Measurements from ENCODE around the gene SLC48A1.

Gene SLC48A1

GRCh38 chr12:47773062-47773857 lies at the start of gene SLC48A1:
SLC48A1 (plus strand) TSS chr12:47773238; CDS start chr12:47773305, 67 bp downstream.
- DNase-seq: peak; percentile 69

GRCh38 chr12:47725091-47725772 lies 47.8 kb upstream of the SLC48A1 start, which contains the start of gene ENDOU:
ENDOU (minus strand) TSS chr12:47725490; CDS start chr12:47725413, 77 bp downstream.
- DNase-seq: no peak

- peak; percentile 85 for DNase-seq
Measured at GRCh38 chr12:47725893-47726292, 47.1 kb upstream of the SLC48A1 start.

GRCh38 chr12:47729233-47729632 lies 43.8 kb upstream of the SLC48A1 start:
- peak; percentile 91 for DNase-seq

GRCh38 chr12:47730341-47730744 lies 42.7 kb upstream of the SLC48A1 start:
- peak; percentile 58 for DNase-seq

GRCh38 chr12:47731723-47732122 lies 41.3 kb upstream of the SLC48A1 start:
- DNase-seq: no peak

- DNase-seq: no peak
Measured at GRCh38 chr12:47732504-47732903, 40.5 kb upstream of the SLC48A1 start.

GRCh38 chr12:47733142-47733541 lies 39.9 kb upstream of the SLC48A1 start:
- DNase-seq: no peak

- no peak for DNase-seq
Measured at GRCh38 chr12:47734725-47735480, 38.1 kb upstream of the SLC48A1 start.

- no peak for DNase-seq
Measured at GRCh38 chr12:47735649-47736048, 37.4 kb upstream of the SLC48A1 start.

- no peak for DNase-seq
Measured at GRCh38 chr12:47736216-47736615, 36.8 kb upstream of the SLC48A1 start.

GRCh38 chr12:47736877-47737676 lies 36.0 kb upstream of the SLC48A1 start:
- peak; percentile 74 for DNase-seq

- DNase-seq: no peak
Measured at GRCh38 chr12:47737936-47738594, 35.0 kb upstream of the SLC48A1 start.

GRCh38 chr12:47739297-47739696 lies 33.7 kb upstream of the SLC48A1 start:
- DNase-seq: no peak

GRCh38 chr12:47739979-47740378 lies 33.1 kb upstream of the SLC48A1 start:
- DNase-seq: no peak

- no peak for DNase-seq
Measured at GRCh38 chr12:47740606-47741339, 32.3 kb upstream of the SLC48A1 start.

GRCh38 chr12:47741340-47741703 lies 31.7 kb upstream of the SLC48A1 start:
- peak; percentile 44 for DNase-seq

GRCh38 chr12:47742253-47742825 lies 30.7 kb upstream of the SLC48A1 start:
- peak; percentile 43 for DNase-seq

- DNase-seq: no peak
Measured at GRCh38 chr12:47743311-47743860, 29.7 kb upstream of the SLC48A1 start.

GRCh38 chr12:47744005-47744651 lies 28.9 kb upstream of the SLC48A1 start:
- no peak for DNase-seq

All from EL (cell line).